GM18526 (cell line): ENCODE measurements around the gene TGDS.

Experiments used
- POLR2A ChIP-seq: IDR thresholded peaks from 3 replicates; pipeline ENCODE4 v1.6.1; 2011; ENCODE audit not compliant: insufficient read length; ENCODE audit errors: extremely low read depth

TGDS gene

DNA sequence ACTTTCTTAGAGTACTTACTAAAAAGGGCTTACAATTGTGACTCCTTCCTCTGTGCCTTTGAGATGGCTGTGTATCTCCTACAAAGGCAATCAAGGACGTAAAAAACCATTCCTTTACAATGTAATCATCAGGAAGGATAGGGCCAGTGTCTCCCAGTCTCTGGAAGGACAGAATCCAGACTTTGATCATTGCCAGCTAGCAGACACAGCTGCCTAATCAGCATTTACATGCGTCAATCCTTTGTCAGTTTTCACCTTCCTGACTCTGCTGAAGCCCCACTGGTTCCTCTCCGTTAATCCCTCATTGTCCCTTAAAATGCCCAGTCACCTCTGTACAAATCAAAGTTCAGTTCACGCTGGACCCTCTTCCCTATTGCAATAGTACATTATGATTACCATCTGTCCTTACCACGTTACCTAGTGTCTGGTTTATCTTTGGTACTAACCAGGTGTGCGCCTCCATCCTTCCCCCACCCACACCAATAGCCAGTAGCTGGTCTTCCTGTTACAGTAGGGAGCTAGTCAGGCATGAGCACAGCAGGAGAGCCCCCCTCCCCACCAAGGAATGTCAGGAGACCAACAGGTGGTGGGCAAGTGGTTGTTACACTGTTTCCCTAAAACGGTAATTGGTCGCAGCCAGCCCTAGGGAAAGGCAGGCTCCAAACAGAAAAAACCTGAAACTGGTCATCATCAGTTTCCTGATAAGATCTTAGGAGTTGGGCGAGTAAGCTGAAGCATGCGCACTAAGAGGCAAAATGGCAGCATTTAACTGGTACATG lies 49.7 kb downstream of the TGDS start:
- TF ChIP-seq POLR2A = no peak

DNA sequence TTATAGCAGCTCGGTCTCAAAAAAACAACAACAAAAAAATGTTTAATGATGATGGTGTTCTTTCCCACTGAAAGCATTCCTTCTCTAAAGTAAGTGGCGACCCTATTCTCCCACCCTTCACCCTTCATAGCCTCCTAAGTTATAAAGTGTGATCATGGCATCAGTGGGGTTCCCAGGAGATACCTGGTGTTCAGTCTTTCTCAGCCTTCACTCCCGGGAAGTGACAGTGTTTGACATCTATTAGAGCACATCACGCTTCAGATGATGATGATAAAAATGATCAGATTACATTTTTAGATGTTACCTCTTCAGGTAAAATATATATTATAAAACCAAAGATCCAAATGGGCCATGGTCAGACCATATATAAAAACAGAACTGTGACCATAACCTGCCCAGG lies 51.0 kb downstream of the TGDS start:
- no peak for TF ChIP-seq POLR2A

DNA sequence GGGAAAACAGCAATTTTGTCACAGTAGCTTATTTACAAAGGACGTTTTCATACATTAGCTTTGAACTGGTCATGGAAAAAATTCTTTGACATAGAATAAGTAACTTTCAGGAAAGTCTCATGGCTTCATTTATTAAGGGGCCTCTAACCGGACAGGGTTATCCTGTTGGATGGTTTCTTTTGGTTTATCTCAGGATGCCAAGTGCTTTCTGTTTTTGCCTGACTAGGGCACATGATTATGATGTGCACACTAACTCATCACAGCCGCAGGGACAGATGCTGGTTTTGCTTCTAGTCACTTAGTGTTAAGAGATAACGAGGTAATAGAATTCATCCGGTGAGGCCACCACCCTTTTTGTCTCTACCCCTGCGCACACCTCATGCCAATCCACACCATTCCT lies 53.0 kb downstream of the TGDS start:
- no peak for TF ChIP-seq POLR2A

DNA sequence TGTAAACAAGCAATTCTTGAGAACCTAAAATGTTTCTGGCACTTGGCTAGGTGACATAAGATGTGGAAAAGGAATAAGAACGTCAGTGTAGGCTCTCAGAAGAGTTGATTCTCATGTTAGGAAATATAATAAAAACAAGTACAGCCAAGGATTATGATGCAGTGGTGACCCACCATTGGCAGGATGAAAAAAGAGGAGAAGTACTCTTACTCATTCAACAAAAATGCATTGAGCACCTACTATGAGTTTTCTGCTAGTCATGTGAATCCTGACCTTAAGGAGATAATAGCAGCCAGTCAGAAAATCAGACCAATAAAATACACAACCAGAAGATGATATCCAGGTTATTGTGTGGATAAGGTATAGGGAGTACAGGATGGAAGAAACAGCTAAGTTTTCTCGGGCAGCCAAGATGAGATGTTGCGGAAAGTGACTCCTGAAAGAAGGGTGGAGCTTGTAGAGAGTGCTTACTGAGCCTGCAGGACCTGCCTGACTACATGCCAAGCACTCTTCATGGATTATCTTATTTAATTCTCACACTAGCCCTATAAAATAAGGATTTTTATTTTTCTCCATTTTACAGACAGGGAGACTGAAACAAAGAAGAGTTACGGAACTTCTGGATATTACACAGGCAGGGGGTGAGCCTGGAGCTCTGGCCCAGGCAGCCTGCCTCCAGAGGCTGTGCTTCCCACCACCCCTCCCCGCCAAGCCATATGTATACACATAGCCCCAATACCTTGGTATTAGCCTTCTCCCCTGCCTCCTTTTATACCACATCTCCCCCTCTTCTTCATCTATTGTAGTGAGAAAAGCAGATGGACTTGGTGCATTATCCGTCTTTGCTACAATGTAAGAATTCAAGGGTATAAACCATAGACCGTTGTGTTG lies 58.0 kb downstream of the TGDS start:
- TF ChIP-seq POLR2A = no peak

DNA sequence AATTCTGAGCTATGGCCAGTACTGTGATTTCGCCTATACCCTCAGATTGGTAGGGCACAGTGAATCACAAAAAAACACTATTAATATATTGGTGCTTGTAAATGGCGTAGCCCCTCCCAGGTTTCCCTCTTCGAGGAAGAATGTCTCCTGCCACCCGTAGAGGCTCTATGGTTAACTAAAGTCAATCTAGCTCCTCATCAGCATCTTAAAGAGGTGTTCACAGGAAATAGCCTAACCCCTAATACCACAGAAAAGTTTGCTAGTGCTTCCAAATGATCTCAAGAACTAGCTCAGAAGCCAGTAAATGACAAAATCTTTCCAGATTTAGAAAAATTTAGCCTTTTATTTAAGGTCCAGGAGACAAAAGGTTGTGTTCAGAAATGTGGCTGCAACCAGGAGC lies 60.2 kb downstream of the TGDS start:
- TF ChIP-seq POLR2A = no peak

DNA sequence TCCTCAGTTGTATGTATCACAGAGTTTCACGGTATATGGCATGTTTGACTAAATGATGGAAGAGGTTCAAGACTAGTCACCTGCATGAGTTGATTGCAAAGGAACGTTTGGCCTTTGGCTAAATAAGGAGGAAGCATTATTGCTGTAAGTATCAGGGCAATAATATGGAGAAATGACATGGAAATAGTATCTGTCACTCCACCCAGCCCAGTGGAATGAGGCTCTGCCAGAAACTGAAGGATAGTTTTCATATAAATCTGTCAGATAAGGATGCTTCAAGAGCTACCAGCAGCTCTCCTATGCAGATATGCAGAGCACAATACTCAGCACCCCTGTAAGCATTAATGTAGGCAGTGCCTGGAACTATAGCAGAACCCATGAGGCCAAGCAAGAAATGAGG lies 60.7 kb downstream of the TGDS start:
- TF ChIP-seq POLR2A = no peak

DNA sequence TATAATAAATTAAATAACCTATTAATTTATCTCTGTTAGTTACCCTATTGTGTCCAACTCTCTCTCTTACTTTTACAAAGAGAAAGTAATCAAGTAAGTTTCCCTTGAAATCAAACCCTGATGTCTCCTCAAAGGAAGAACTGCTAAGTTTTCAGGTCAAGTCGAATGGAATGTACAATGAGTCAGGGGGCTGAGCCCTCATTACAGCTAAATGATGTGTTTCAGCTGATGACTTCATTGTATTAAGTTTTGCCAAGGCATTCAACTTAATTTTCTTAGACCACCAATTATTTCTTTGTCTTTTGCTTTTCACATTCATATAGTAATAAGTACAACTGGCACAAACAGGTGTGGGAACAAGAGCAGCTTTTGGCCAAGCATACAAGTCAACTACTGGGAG lies 61.8 kb downstream of the TGDS start:
- TF ChIP-seq POLR2A = no peak

DNA sequence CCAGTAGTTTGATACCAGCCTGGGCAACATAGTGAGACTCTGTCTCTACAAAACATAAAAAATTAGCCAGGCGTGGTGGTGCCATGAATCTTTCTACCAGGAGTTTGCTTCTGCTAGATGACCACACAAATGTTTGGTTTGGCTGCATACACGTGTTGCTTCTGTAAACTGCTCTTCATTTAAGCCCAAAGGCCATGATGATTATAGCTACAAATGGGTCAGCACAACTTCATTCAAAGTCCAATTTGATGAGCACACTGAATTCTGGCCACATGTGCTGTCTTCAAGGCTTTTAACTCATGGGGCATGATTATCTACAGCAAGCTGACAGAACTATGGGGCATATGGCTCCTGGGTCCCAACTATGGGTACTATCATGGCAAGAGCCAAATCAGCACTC lies 70.2 kb downstream of the TGDS start:
- TF ChIP-seq POLR2A = no peak

DNA sequence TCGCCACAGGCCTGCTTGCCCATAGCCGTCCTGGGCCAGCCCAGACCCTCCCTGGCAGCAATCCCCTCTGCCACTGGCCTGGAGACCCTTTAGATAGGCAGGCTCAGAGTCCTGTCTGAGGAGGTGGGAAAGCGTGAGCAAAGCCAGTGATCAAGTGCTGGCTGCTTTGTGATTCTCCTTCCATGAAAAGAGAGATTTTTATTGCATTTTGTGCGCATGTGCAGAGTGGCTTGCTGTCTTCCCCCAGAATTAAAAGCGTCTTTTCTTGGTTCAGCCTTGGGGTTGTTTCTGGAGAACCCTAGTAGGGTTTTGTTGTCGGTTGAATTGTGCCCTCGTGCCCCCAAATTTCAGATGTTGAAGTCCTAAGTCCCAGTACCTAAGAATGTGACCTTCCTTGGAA lies 71.5 kb downstream of the TGDS start:
- TF ChIP-seq POLR2A = no peak
